SU-DHL-6 (cell line): ENCODE data around the gene FRAS1.

Source experiments
- CTCF ChIP-seq: fragments of 200-600 bp; sonication (generic); IDR thresholded peaks from one replicate; pipeline ENCODE4 v1.5.1; 2017; ENCODE audit warnings: antibody characterized with exemption, mild to moderate bottlenecking, low read length, moderate library complexity; ENCODE audit not compliant: insufficient read depth, poor library complexity, severe bottlenecking
- EZH2phosphoT487 ChIP-seq: fragments of 200-600 bp; sonication (generic), shearing (Covaris generic); conservative IDR thresholded peaks from 2 replicates; pipeline ENCODE4 v1.6.1; 2018; ENCODE audit warnings: mild to moderate bottlenecking, antibody characterized with exemption, low read length, moderate library complexity, mixed read lengths

GRCh38 chr4:78213218-78213617 is 156.1 kb downstream of the FRAS1 start:
- TF ChIP-seq CTCF: no peak
- TF ChIP-seq EZH2phosphoT487: no peak
